Loucy (cell line): ENCODE results near the gene BRD1.
"Not testable (repeated sequence)": the region's sequence is repeated elsewhere in the genome, so short reads cannot be mapped to it uniquely, and the experiment has no call there.

Experiments used
- H2AFZ ChIP-seq: fragments of 200-600 bp; sonication (generic); 2 replicates; pipeline ENCODE4 v1.6.0; 2016; ENCODE audit warnings: antibody characterized with exemption, mild to moderate bottlenecking, low read length, moderate library complexity
- H3F3A ChIP-seq: fragments of 200-600 bp; 2 replicates; pipeline ENCODE4 v1.6.0; 2016; ENCODE audit warnings: antibody characterized with exemption, low read depth, mild to moderate bottlenecking
- H3K27me3 ChIP-seq: fragments of 200-600 bp; sonication (generic); 2 replicates; pipeline ENCODE4 v1.6.1; 2014; ENCODE audit warnings: low read length, mild to moderate bottlenecking; ENCODE audit not compliant: insufficient read depth, poor library complexity, severe bottlenecking
- H3K36me3 ChIP-seq: fragments of 200-600 bp; sonication (generic); 2 replicates; pipeline ENCODE4 v1.6.1; 2016; ENCODE audit warnings: low read length; ENCODE audit not compliant: insufficient read depth
- H3K4me1 ChIP-seq: fragments of 200-600 bp; sonication (generic); 2 replicates; pipeline ENCODE4 v1.5.1; 2014; ENCODE audit warnings: low read length, mild to moderate bottlenecking; ENCODE audit not compliant: insufficient read depth, poor library complexity, severe bottlenecking
- H3K4me2 ChIP-seq: fragments of 200-600 bp; sonication (generic); 2 replicates; pipeline ENCODE4 v1.6.0; 2014; ENCODE audit warnings: antibody characterized with exemption, low read length, low read depth, mild to moderate bottlenecking; ENCODE audit not compliant: poor library complexity, severe bottlenecking
- H3K4me3 ChIP-seq: fragments of 200-600 bp; sonication (generic); 2 replicates; pipeline ENCODE4 v1.5.1; 2014; ENCODE audit warnings: low read length, mild to moderate bottlenecking, mixed read lengths; ENCODE audit not compliant: poor library complexity, severe bottlenecking
- H3K79me2 ChIP-seq: fragments of 200-600 bp; sonication (generic); 2 replicates; pipeline ENCODE4 v1.6.1; 2014; ENCODE audit warnings: low read length; ENCODE audit not compliant: insufficient read depth
- H3K9ac ChIP-seq: fragments of 200-600 bp; sonication (generic); 2 replicates; pipeline ENCODE4 v1.6.0; 2014; ENCODE audit warnings: mild to moderate bottlenecking, low read depth, low read length, moderate library complexity; ENCODE audit not compliant: poor library complexity, severe bottlenecking
- H3K9me2 ChIP-seq: fragments of 200-600 bp; sonication (generic); replicated peaks from 2 replicates; pipeline ENCODE4 v1.6.1; 2016; ENCODE audit warnings: low read depth, low read length, mixed read lengths
- H3K9me3 ChIP-seq: fragments of 200-600 bp; sonication (generic); 2 replicates; pipeline ENCODE4 v1.6.1; 2014; ENCODE audit warnings: mild to moderate bottlenecking, antibody characterized with exemption, low read length, low read depth; ENCODE audit not compliant: insufficient read depth
- H4K20me1 ChIP-seq: fragments of 200-600 bp; sonication (generic); 2 replicates; pipeline ENCODE4 v1.6.0; 2014; ENCODE audit warnings: antibody characterized with exemption, low read length, mild to moderate bottlenecking; ENCODE audit not compliant: insufficient read depth, poor library complexity, severe bottlenecking
- CTCF ChIP-seq: fragments of 200-600 bp; sonication (generic); conservative IDR thresholded peaks from 2 replicates; pipeline ENCODE4 v1.5.1; 2014; ENCODE audit warnings: mild to moderate bottlenecking, antibody characterized with exemption, low read length
- EZH2phosphoT487 ChIP-seq: fragments of 200-600 bp; IDR thresholded peaks from 2 replicates; pipeline ENCODE4 v1.6.1; 2018; ENCODE audit warnings: antibody characterized with exemption, mild to moderate bottlenecking, moderate library complexity, borderline replicate concordance

The BRD1 gene

GRCh38 chr22:49763696-49764095 lies 64.0 kb downstream of the BRD1 start:
- no peak overlapping the region for H2AFZ ChIP-seq
- H3K4me1 ChIP-seq: peaks cover 9% of the 10 kb centered on the region
- H3K9me3 ChIP-seq: peaks cover 8% of the 10 kb centered on the region; the same call in 1 of the 2 replicates
- H3K4me2 ChIP-seq: no peak overlapping the region
- no peaks in the 10 kb centered on the region for H3K9me2 ChIP-seq
- no peak for TF ChIP-seq EZH2phosphoT487
- no peak for TF ChIP-seq CTCF
- H3K4me3 ChIP-seq: no peak overlapping the region
- no peaks in the 10 kb centered on the region for H3F3A ChIP-seq
- no peaks in the 10 kb centered on the region for H3K36me3 ChIP-seq
- no peaks in the 10 kb centered on the region for H3K27me3 ChIP-seq
- H4K20me1 ChIP-seq: no peaks in the 10 kb centered on the region
- no peaks in the 10 kb centered on the region for H3K79me2 ChIP-seq
- H3K9ac ChIP-seq: no peak overlapping the region

GRCh38 chr22:49763138-49763537 lies 64.5 kb downstream of the BRD1 start:
- H3K9me2 ChIP-seq: no peaks in the 10 kb centered on the region
- H2AFZ ChIP-seq: no peak overlapping the region
- no peaks in the 10 kb centered on the region for H3F3A ChIP-seq
- H3K27me3 ChIP-seq: no peaks in the 10 kb centered on the region
- H3K4me2 ChIP-seq: no peak overlapping the region
- TF ChIP-seq CTCF (no peak), EZH2phosphoT487 (no peak)
- no peak overlapping the region for H3K4me3 ChIP-seq
- H3K9me3 ChIP-seq: peaks cover 8% of the 10 kb centered on the region; the same call in 1 of the 2 replicates
- no peaks in the 10 kb centered on the region for H3K79me2 ChIP-seq
- no peaks in the 10 kb centered on the region for H4K20me1 ChIP-seq
- no peak overlapping the region for H3K9ac ChIP-seq
- H3K36me3 ChIP-seq: no peaks in the 10 kb centered on the region
- H3K4me1 ChIP-seq: peaks cover 9% of the 10 kb centered on the region

- not testable (repeated sequence) for H3F3A ChIP-seq, H3K9me3 ChIP-seq, H3K36me3 ChIP-seq, H3K9me2 ChIP-seq, H3K79me2 ChIP-seq, H2AFZ ChIP-seq, H3K4me2 ChIP-seq, H3K9ac ChIP-seq, H4K20me1 ChIP-seq, H3K4me3 ChIP-seq, H3K4me1 ChIP-seq, H3K27me3 ChIP-seq
Observed at GRCh38 chr22:49762571-49762970, 65.1 kb downstream of the BRD1 start.

GRCh38 chr22:49761836-49762235 lies 65.8 kb downstream of the BRD1 start:
- Histone ChIP-seq H3K4me2 (no peak overlapping the region), H3K9ac (no peak overlapping the region), H3K9me3 (peaks cover 4% of the 10 kb centered on the region; the same call in 1 of the 2 replicates), H3K27me3 (no peaks in the 10 kb centered on the region), H3K9me2 (no peaks in the 10 kb centered on the region), H4K20me1 (no peaks in the 10 kb centered on the region), H3K79me2 (no peaks in the 10 kb centered on the region), H3K4me1 (peaks cover 9% of the 10 kb centered on the region), H3K4me3 (no peak overlapping the region), H2AFZ (no peak overlapping the region), H3K36me3 (no peaks in the 10 kb centered on the region), H3F3A (no peaks in the 10 kb centered on the region)
- TF ChIP-seq CTCF (no peak), EZH2phosphoT487 (no peak)
